GM10266 (cell line): ENCODE measurements around the gene ADD1.
"Not testable (repeated sequence)": the region's sequence is repeated elsewhere in the genome, so short reads cannot be mapped to it uniquely, and the experiment has no call there.

Experiments used
- DNase-seq: peaks from one replicate; pipeline ENCODE4 v3.0.0; 2012; ENCODE audit errors: extremely low spot score
- TF ChIP-seq, protein P1 (sequence below): IDR thresholded peaks from 2 replicates; pipeline ENCODE4 v1.5.1; 2012; ENCODE audit warnings: mild to moderate bottlenecking, low read depth; ENCODE audit not compliant: control insufficient read depth, insufficient read depth; ENCODE audit errors: missing control alignments

Gene ADD1

DNA sequence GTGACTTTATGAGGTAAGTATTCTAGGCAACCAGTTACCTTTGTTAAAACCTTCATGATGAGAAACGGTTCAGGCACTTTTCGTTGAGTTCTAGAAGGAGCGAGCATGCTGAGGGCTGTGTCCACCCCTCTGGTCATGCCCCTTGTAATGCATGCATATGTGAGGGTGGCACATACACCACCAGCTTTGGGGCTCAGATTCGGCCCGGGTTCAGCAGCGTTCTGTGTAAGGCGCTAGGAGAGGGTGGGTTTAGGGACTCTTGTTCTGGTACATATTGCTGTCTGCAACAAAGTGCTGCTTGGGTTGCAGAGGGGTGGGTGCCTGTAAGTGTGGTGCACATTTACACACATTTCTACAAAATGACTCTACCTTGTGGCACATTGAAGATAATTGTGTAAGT lies 65.0 kb downstream of the ADD1 start:
- DNase-seq, result no peak
- TF ChIP-seq, protein P1, sequence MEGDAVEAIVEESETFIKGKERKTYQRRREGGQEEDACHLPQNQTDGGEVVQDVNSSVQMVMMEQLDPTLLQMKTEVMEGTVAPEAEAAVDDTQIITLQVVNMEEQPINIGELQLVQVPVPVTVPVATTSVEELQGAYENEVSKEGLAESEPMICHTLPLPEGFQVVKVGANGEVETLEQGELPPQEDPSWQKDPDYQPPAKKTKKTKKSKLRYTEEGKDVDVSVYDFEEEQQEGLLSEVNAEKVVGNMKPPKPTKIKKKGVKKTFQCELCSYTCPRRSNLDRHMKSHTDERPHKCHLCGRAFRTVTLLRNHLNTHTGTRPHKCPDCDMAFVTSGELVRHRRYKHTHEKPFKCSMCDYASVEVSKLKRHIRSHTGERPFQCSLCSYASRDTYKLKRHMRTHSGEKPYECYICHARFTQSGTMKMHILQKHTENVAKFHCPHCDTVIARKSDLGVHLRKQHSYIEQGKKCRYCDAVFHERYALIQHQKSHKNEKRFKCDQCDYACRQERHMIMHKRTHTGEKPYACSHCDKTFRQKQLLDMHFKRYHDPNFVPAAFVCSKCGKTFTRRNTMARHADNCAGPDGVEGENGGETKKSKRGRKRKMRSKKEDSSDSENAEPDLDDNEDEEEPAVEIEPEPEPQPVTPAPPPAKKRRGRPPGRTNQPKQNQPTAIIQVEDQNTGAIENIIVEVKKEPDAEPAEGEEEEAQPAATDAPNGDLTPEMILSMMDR, result no peak

DNA sequence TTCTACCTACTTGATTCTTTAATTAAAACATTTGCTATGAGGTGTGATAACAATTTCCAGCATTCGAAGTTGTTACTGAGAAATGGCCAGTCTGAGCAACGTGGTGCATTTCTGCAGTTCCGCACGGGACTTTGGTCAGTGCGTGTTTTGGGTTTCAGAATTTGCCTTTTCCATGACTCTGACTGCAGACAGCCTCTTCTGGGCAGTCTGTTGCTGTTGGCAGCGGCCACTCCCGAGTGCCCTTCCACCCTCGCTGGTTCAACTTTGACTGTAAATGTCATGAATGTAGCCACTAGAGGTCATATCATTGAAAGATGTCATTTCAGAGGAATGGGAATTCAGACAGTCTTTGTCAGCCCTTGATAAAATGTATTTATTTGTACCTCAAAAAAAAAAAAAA lies 65.9 kb downstream of the ADD1 start:
- TF ChIP-seq, protein P1, result no peak
- DNase-seq, result no peak

DNA sequence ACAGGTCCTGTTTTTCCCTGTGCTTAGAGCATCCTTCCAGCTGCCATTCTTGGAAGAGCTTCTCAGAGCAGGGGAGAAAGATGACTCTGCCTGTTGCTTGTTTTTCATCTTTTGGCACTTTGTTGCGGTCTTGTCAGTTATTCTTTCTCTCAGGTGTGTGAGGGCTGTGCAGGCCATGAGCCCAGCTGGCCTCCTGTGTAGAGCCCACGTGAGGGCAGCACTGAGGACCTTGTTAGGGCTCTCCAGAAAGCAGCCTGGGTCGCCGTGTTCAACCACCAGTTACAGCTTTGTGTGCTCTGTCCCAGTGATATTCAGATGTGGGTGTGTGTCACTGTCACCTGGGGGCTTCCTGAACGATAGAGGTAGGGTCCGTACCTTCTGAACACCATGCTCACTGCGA lies 66.8 kb downstream of the ADD1 start:
- no peak for DNase-seq
- TF ChIP-seq, protein P1, result no peak

DNA sequence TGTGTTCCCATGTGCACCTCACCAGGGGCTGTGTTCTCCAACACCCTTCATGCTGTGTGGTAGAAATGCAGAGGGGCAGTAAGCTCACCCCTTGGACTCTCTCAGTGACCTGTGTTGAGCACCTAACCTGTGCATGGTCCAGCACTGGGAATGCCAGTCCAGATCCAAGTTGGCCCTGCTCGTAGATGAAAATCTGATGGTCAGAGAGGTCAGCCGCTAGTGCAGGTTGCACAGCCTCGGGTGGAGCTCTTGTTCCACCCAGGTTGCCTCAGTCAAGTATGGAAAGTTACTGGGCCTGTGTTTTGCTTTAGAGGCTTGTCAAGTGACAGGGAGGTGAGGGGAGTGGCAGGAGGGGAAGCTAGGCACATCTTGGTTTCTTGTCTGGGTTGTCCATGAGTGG lies 68.2 kb downstream of the ADD1 start:
- TF ChIP-seq, protein P1, result no peak
- no peak for DNase-seq

DNA sequence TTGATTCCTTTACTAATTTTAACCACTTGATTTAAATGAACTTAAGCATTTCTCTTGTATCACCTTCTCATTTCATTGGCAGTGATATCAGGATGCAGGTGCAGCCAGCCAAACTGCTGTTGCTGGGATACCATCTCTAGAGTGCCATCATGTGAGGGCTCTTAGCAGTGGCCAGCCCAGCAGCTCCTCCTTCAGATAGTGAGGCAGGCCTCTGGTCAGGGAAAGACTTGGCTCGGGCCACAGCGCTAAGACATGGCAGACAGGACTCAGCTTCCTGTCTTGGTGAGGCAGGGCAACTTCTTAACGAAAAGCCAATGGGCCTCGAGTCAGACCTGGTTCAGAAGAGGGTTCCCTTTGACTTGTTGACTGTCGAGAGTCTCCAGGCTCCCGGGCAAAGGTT lies 69.5 kb downstream of the ADD1 start:
- TF ChIP-seq, protein P1, result no peak
- no peak for DNase-seq

DNA sequence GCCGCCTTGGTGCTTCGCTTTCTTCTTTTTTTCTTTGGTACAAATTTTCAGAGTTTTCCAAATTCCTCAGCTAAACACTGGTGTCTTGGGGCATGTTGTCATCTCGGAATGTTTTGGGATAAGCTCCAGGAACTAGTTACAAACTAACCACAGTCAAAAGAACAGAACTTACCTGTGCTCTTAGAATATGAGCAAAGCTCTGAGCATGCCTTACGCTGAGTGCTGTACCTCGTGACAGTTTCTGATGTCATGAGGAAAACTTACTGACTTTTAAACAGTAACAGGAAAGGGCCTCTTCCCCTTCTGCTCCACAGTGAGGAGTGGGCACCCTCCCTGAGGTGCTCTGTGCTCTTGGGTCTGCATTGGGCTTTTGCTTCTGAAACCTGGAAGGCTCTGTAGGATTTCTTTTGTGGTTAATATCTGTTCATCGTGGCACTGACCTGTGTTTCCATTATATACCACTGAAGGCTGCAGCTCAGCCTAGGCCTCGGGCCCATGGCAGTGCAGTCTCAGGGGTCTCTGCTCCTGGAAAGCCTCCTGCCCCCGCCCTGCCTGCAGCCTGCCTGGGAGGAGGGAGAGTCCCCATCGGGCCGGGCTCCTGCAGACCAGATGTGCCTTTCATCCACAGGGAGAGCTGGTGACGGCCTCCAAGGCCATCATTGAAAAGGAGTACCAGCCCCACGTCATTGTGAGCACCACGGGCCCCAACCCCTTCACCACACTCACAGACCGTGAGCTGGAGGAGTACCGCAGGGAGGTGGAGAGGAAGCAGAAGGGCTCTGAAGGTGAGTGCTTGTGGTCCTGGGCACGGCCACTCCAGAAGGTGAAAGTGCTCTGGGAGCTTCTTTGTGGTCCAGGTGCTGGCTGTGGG lies 70.8 kb downstream of the ADD1 start:
- no peak for DNase-seq

DNA sequence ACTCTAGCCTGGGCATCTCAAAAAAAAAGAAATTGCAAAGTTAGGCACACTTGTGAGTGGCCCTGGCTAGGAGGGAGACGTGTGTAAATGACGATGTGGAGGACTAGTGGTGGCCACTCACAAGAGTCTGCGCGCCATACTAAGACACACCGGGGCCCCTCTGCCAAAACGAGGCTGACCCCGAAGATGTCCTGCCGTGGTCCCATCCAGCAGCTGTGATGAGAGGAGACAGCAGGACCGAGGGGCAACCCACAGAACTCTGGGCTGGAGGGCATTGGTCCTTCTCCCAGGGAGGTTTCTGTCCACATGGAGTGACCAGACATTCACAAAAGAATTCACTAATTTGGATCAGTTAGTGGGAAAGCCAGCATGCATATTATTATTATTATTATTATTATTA lies 72.1 kb downstream of the ADD1 start:
- DNase-seq, result no peak
- TF ChIP-seq, protein P1, result no peak

More for the DNA sequence above, 70.8 kb downstream of the ADD1 start:
- TF ChIP-seq, protein P1, result no peak

DNA sequence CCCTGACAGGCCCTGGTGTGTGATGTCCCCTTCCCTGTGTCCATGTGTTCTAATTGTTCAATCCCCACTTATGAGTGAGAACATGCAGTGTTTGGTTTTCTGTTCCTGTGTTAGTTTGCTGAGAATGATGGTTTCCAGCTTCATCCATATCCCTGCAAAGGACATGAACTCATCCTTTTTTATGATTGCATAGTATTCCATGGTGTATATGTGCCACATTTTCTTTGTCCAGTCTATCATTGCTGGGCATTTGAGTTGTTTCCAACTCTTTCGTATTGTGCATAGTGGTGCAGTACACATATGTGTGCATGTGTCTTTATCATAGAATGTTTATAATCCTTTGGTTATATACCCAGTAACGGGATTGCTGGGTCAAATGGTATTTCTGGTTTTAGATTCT lies 73.1 kb downstream of the ADD1 start:
- not testable (repeated sequence) for DNase-seq

DNA sequence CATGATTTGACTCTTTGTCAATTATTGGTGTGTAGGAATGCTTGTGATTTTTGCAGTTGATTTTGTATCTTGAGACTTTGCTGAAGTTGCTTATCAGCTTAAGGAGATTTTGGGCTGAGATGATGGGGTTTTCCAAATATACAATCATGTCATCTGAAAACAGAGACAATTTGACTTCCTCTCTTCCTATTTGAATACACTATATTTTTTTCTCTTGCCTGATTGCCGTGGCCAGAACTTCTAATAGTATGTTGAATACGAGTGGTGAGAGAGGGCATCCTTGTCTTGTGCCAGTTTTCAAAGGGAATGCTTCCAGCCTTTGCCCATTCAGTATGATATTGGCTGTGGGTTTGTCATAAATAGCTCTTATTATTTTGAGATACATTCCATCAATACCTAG lies 74.7 kb downstream of the ADD1 start:
- not testable (repeated sequence) for DNase-seq

DNA sequence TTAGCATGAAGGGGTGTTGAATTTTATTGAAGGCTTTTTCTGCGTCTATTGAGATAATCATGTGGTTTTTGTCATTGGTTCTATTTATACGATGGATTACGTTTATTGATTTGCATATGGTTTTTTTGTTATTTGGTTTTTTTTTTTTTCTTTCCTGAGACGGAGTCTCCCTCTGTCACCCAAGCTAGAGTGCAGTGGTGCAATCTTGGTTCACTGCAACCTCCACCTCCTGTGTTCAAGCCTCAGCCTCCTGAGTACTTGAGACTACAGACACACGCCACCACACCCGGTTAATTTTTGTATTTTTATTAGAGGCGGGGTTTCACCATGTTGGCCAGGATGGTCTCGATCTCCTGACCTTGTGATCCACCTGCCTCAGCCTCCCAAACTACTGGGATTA lies 75.1 kb downstream of the ADD1 start:
- DNase-seq, result not testable (repeated sequence)

DNA sequence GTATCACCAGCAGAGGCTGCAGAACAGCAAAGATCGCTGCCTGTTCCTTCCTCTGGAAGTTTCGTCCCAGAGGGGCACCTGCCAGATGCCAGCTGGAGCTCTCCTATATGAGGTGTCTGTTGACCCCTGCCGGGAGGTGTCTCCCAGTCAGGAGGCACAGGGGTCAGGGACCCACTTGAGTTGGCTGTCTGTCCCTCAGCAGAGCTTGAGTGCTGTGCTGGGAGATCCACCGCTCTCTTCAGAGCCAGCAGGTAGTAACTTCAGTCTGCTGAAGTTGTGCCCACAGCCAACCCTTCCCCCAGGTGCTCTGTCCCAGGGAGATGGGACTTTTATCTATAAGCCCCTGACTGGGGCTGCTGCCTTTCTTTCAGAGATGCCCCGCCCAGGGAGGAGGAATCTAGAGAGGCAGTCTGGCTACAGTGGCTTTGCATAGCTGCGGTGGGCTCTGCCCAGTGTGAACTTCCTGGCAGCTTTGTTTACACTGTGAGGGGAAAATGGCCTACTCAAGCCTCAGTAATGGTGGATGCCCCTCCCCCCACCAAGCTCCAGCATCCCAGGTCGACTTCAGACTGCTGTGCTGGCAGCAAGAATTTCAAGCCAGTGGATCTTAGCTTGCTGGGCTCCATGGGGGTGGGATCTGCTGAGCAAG lies 78.9 kb downstream of the ADD1 start:
- DNase-seq, result not testable (repeated sequence)
